ENCODE measurements around the gene MCM6.

MCM6 gene

DNA sequence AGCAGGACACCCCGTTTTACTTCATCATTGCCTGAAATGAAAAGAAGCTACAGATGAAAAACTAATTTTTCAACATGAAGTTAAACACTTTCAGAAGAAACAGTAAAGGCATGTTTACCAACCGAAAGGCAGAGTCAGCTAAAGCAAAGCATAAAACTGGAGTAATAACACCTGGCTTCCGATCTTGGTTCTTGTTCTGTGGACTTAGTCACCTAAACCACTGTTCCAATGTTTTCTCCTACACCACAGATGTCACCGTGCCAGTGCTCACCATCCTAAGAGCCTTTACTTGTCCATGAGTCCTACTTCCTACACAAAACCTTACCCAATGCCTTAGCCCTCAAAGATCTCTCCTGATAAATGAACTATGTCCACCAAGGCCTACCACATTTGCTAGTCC, 13.5 kb downstream of the MCM6 start:
- Histone ChIP-seq H3K27me3 (ENCODE audit: control insufficient read depth in 1 of 2, insufficient read depth in 2 of 2, low read length in 2 of 2) (no peaks in the 10 kb centered on the region), H3K9ac (ENCODE audit: low read length) (no peak overlapping the region), H3K36me3 (ENCODE audit: insufficient read depth, low read length) (peaks cover 37% of the 10 kb centered on the region), H3K4me1 (ENCODE audit: insufficient read depth, low read length) (no peaks in the 10 kb centered on the region), H3K9me3 (ENCODE audit: low read length) (no peaks in the 10 kb centered on the region), H3K27ac (ENCODE audit: low read depth, low read length) (no peak overlapping the region), H3K4me3 (ENCODE audit: low read depth in 1 of 2, low read length in 2 of 2) (no peak overlapping the region)

DNA sequence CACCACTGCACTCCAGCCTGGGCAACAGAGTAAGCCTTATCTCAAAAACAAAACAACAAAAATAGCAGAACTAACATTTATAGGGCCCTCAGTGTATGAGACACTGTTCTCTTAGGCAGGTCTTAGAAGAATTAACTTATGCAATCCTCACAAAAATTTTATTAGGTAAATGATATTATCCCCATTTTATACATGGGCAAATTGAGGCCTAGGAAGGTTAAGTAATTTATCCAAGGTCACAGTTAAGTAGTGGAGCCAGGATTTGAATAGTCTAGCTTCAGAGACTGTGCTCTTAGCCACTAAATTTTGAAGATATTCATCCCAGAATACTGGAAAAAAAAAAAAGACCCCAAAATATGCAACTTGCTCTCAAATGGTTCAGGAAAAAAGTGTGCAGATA, 22.8 kb downstream of the MCM6 start:
- H3K27ac ChIP-seq (ENCODE audit: low read depth, low read length) = no peak overlapping the region
- no peak overlapping the region for H3K4me3 ChIP-seq (ENCODE audit: low read depth in 1 of 2, low read length in 2 of 2)
- peaks cover 17% of the 10 kb centered on the region for H3K36me3 ChIP-seq (ENCODE audit: insufficient read depth, low read length)
- H3K9me3 ChIP-seq (ENCODE audit: low read length) = no peaks in the 10 kb centered on the region
- H3K27me3 ChIP-seq (ENCODE audit: control insufficient read depth in 1 of 2, insufficient read depth in 2 of 2, low read length in 2 of 2) = no peaks in the 10 kb centered on the region
- no peak overlapping the region for H3K9ac ChIP-seq (ENCODE audit: low read length)
- H3K4me1 ChIP-seq (ENCODE audit: insufficient read depth, low read length) = no peaks in the 10 kb centered on the region

GRCh38 chr2:135851858-135852257, 24.4 kb downstream of the MCM6 start:
- Histone ChIP-seq H3K27ac (ENCODE audit: low read depth, low read length) (no peak overlapping the region), H3K36me3 (ENCODE audit: insufficient read depth, low read length) (peaks cover 17% of the 10 kb centered on the region), H3K27me3 (ENCODE audit: control insufficient read depth in 1 of 2, insufficient read depth in 2 of 2, low read length in 2 of 2) (no peaks in the 10 kb centered on the region), H3K9me3 (ENCODE audit: low read length) (no peaks in the 10 kb centered on the region), H3K4me1 (ENCODE audit: insufficient read depth, low read length) (no peaks in the 10 kb centered on the region), H3K9ac (ENCODE audit: low read length) (no peak overlapping the region), H3K4me3 (ENCODE audit: low read depth in 1 of 2, low read length in 2 of 2) (no peak overlapping the region)

DNA sequence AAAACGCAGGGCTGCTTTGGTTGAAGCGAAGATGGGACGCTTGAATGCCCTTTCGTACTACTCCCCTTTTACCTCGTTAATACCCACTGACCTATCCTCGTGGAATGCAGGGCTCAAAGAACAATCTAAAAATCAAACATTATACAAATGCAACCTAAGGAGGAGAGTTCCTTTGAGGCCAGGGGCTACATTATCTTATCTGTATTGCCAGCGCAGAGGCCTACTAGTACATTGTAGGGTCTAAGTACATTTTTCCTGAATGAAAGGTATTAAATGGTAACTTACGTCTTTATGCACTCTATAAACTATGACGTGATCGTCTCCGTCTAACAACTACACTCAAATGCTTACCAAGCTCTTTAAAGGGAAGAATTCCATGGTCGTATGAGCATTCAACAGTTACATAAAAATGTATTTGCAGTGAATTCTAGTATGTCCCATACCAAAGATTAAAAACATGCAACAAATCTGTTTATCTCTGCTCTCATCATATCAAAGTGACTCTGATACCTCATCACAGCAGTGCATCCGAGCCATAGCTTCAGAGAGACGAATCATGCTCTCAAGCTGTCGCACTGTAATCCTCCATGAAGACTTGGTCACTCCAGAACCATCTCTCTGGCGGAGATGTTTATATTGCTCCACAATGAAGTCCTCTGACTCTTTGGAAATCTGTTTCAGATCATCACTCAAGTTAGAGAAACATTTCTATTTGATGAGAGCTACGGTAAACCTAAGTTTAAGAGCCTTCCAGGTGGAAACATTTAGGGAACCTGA, 25.2 kb downstream of the MCM6 start:
- no peaks in the 10 kb centered on the region for H3K4me1 ChIP-seq (ENCODE audit: insufficient read depth, low read length)
- no peaks in the 10 kb centered on the region for H3K27me3 ChIP-seq (ENCODE audit: control insufficient read depth in 1 of 2, insufficient read depth in 2 of 2, low read length in 2 of 2)
- no peak overlapping the region for H3K27ac ChIP-seq (ENCODE audit: low read depth, low read length)
- H3K4me3 ChIP-seq (ENCODE audit: low read depth in 1 of 2, low read length in 2 of 2) = no peak overlapping the region
- H3K9ac ChIP-seq (ENCODE audit: low read length) = no peak overlapping the region
- H3K36me3 ChIP-seq (ENCODE audit: insufficient read depth, low read length) = peaks cover 18% of the 10 kb centered on the region
- no peaks in the 10 kb centered on the region for H3K9me3 ChIP-seq (ENCODE audit: low read length)

GRCh38 chr2:135849087-135849486, 27.2 kb downstream of the MCM6 start:
- Histone ChIP-seq H3K4me1 (ENCODE audit: insufficient read depth, low read length) (no peaks in the 10 kb centered on the region), H3K9me3 (ENCODE audit: low read length) (no peaks in the 10 kb centered on the region), H3K27me3 (ENCODE audit: control insufficient read depth in 1 of 2, insufficient read depth in 2 of 2, low read length in 2 of 2) (no peaks in the 10 kb centered on the region), H3K36me3 (ENCODE audit: insufficient read depth, low read length) (peaks cover 26% of the 10 kb centered on the region), H3K9ac (ENCODE audit: low read length) (no peak overlapping the region), H3K4me3 (ENCODE audit: low read depth in 1 of 2, low read length in 2 of 2) (no peak overlapping the region), H3K27ac (ENCODE audit: low read depth, low read length) (no peak overlapping the region)

GRCh38 chr2:135845997-135846396, 30.2 kb downstream of the MCM6 start:
- H3K4me3 ChIP-seq (ENCODE audit: low read depth in 1 of 2, low read length in 2 of 2) = no peak overlapping the region
- H3K27ac ChIP-seq (ENCODE audit: low read depth, low read length) = no peak overlapping the region
- peaks cover 22% of the 10 kb centered on the region for H3K36me3 ChIP-seq (ENCODE audit: insufficient read depth, low read length)
- H3K9me3 ChIP-seq (ENCODE audit: low read length) = no peaks in the 10 kb centered on the region
- no peaks in the 10 kb centered on the region for H3K27me3 ChIP-seq (ENCODE audit: control insufficient read depth in 1 of 2, insufficient read depth in 2 of 2, low read length in 2 of 2)
- no peak overlapping the region for H3K9ac ChIP-seq (ENCODE audit: low read length)
- no peaks in the 10 kb centered on the region for H3K4me1 ChIP-seq (ENCODE audit: insufficient read depth, low read length)

- H3K36me3 ChIP-seq (ENCODE audit: insufficient read depth, low read length) = peaks cover 22% of the 10 kb centered on the region
- no peaks in the 10 kb centered on the region for H3K9me3 ChIP-seq (ENCODE audit: low read length)
- H3K4me1 ChIP-seq (ENCODE audit: insufficient read depth, low read length) = peaks cover 4% of the 10 kb centered on the region
- H3K9ac ChIP-seq (ENCODE audit: low read length) = no peak overlapping the region
- H3K4me3 ChIP-seq (ENCODE audit: low read depth in 1 of 2, low read length in 2 of 2) = no peak overlapping the region
- H3K27ac ChIP-seq (ENCODE audit: low read depth, low read length) = no peak overlapping the region
- no peaks in the 10 kb centered on the region for H3K27me3 ChIP-seq (ENCODE audit: control insufficient read depth in 1 of 2, insufficient read depth in 2 of 2, low read length in 2 of 2)
These were observed 31.0 kb downstream of the MCM6 start for GRCh38 chr2:135845257-135845656.

DNA sequence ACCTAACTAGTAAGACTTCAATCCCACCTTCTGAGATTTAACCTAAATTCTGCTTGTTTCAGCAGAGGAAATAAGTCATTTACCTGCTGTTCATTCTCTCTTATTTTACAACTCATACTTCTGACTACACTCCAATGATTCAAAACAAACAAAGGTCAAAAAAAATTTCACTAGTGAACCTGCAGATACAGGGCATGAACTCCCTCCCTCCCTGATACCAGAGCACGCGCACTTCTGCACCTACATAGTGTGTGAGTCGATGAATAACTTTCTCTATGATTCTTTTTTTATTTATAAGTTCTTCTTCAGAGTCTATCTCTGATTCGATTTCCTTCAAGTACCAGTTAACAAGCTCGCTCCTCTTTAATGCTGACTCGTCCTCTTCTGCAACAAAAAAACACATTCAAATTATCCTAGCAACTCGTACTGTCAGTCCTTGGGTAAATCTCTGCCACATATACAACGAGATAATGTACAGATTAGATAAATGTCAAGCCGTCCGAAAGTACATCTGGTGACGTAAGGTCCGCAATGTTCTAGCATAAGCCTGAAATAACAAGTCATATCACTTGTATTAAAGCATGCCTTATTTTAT, 31.8 kb downstream of the MCM6 start:
- Histone ChIP-seq H3K4me3 (ENCODE audit: low read depth in 1 of 2, low read length in 2 of 2) (no peak overlapping the region), H3K27ac (ENCODE audit: low read depth, low read length) (no peak overlapping the region), H3K9me3 (ENCODE audit: low read length) (no peaks in the 10 kb centered on the region), H3K4me1 (ENCODE audit: insufficient read depth, low read length) (peaks cover 7% of the 10 kb centered on the region), H3K27me3 (ENCODE audit: control insufficient read depth in 1 of 2, insufficient read depth in 2 of 2, low read length in 2 of 2) (no peaks in the 10 kb centered on the region), H3K36me3 (ENCODE audit: insufficient read depth, low read length) (peaks cover 22% of the 10 kb centered on the region), H3K9ac (ENCODE audit: low read length) (no peak overlapping the region)

DNA sequence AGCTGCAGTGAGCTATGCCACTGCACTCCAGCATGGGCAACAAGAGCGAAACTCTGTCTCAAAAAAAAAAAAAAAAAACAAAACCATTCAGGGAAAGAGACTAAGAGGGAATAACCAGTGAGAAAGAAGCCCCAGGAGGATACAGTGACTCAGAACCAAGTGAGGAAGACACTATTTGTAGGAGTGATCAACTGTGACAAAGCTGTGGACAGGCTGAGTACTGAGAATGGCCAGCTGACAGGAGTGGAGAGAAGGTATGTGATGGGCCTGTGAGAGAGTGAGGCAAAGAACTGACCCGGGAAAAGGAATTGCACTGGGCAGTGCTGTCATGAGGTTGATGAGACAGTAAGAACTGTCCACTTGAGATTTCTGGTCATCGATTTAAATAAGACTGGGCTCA, 32.6 kb downstream of the MCM6 start:
- Histone ChIP-seq H3K9me3 (ENCODE audit: low read length) (no peaks in the 10 kb centered on the region), H3K9ac (ENCODE audit: low read length) (no peak overlapping the region), H3K4me3 (ENCODE audit: low read depth in 1 of 2, low read length in 2 of 2) (no peak overlapping the region), H3K27ac (ENCODE audit: low read depth, low read length) (no peak overlapping the region), H3K4me1 (ENCODE audit: insufficient read depth, low read length) (peaks cover 7% of the 10 kb centered on the region), H3K36me3 (ENCODE audit: insufficient read depth, low read length) (peaks cover 19% of the 10 kb centered on the region), H3K27me3 (ENCODE audit: control insufficient read depth in 1 of 2, insufficient read depth in 2 of 2, low read length in 2 of 2) (no peaks in the 10 kb centered on the region)

- peaks cover 7% of the 10 kb centered on the region for H3K4me1 ChIP-seq (ENCODE audit: insufficient read depth, low read length)
- H3K4me3 ChIP-seq (ENCODE audit: low read depth in 1 of 2, low read length in 2 of 2) = no peak overlapping the region
- H3K27me3 ChIP-seq (ENCODE audit: control insufficient read depth in 1 of 2, insufficient read depth in 2 of 2, low read length in 2 of 2) = no peaks in the 10 kb centered on the region
- H3K36me3 ChIP-seq (ENCODE audit: insufficient read depth, low read length) = peaks cover 12% of the 10 kb centered on the region
- no peak overlapping the region for H3K27ac ChIP-seq (ENCODE audit: low read depth, low read length)
- H3K9ac ChIP-seq (ENCODE audit: low read length) = no peak overlapping the region
- no peaks in the 10 kb centered on the region for H3K9me3 ChIP-seq (ENCODE audit: low read length)
These were observed 35.6 kb downstream of the MCM6 start for GRCh38 chr2:135840601-135841000.

- no peak overlapping the region for H3K9ac ChIP-seq (ENCODE audit: low read length)
- H3K9me3 ChIP-seq (ENCODE audit: low read length) = no peaks in the 10 kb centered on the region
- no peak overlapping the region for H3K27ac ChIP-seq (ENCODE audit: low read depth, low read length)
- no peak overlapping the region for H3K4me3 ChIP-seq (ENCODE audit: low read depth in 1 of 2, low read length in 2 of 2)
- peaks cover 7% of the 10 kb centered on the region for H3K4me1 ChIP-seq (ENCODE audit: insufficient read depth, low read length)
- H3K27me3 ChIP-seq (ENCODE audit: control insufficient read depth in 1 of 2, insufficient read depth in 2 of 2, low read length in 2 of 2) = no peaks in the 10 kb centered on the region
- H3K36me3 ChIP-seq (ENCODE audit: insufficient read depth, low read length) = peaks cover 5% of the 10 kb centered on the region
These were observed 36.5 kb downstream of the MCM6 start for GRCh38 chr2:135839713-135840112.

- no peak overlapping the region for H3K4me3 ChIP-seq (ENCODE audit: low read depth in 1 of 2, low read length in 2 of 2)
- no peak overlapping the region for H3K27ac ChIP-seq (ENCODE audit: low read depth, low read length)
- H3K9ac ChIP-seq (ENCODE audit: low read length) = no peak overlapping the region
- no peaks in the 10 kb centered on the region for H3K9me3 ChIP-seq (ENCODE audit: low read length)
- H3K36me3 ChIP-seq (ENCODE audit: insufficient read depth, low read length) = peaks cover 1% of the 10 kb centered on the region
- H3K27me3 ChIP-seq (ENCODE audit: control insufficient read depth in 1 of 2, insufficient read depth in 2 of 2, low read length in 2 of 2) = no peaks in the 10 kb centered on the region
- H3K4me1 ChIP-seq (ENCODE audit: insufficient read depth, low read length) = peaks cover 7% of the 10 kb centered on the region
These were observed 37.7 kb downstream of the MCM6 start for GRCh38 chr2:135838502-135838901.
